ENCODE data around the gene CDK5RAP3. TPM values are rescaled to one million over a fixed set of nuclear protein-coding genes. Genes with fewer than 3 reads are reported as not detected.

Gene CDK5RAP3
- total and polyA plus RNA-seq, 2 experiments from 2014 or later, result 121 to 158 TPM

- no peak overlapping the region for H3K27ac ChIP-seq
- H3K4me1 ChIP-seq (ENCODE audit: low read depth), result no peaks in the 10 kb centered on the region
- no peaks in the 10 kb centered on the region for H3K36me3 ChIP-seq
- no peak for TF ChIP-seq CTCF (IDR thresholded peaks at IDR 0.05; ENCODE audit: low read depth, low read length)
- H3K27me3 ChIP-seq, result no peaks in the 10 kb centered on the region
- no peaks in the 10 kb centered on the region for H3K9me3 ChIP-seq (ENCODE audit: low read depth)
- H3K4me3 ChIP-seq, result no peak overlapping the region
- no peak for DNase-seq (ENCODE audit: low read depth in 1 of 2, low spot score in 1 of 2)
Observed at GRCh38 chr17:47950448-47950847, 20.5 kb upstream of the CDK5RAP3 start.

GRCh38 chr17:47952171-47953021 is 18.5 kb upstream of the CDK5RAP3 start:
- Histone ChIP-seq H3K4me3 (no peak overlapping the region), H3K27me3 (no peaks in the 10 kb centered on the region), H3K27ac (no peak overlapping the region), H3K36me3 (no peaks in the 10 kb centered on the region), H3K4me1 (ENCODE audit: low read depth) (peaks cover 2% of the 10 kb centered on the region), H3K9me3 (ENCODE audit: low read depth) (no peaks in the 10 kb centered on the region)
- no peak for TF ChIP-seq CTCF (IDR thresholded peaks at IDR 0.05; ENCODE audit: low read depth, low read length)
- no peak for DNase-seq (ENCODE audit: low read depth in 1 of 2, low spot score in 1 of 2)

DNA sequence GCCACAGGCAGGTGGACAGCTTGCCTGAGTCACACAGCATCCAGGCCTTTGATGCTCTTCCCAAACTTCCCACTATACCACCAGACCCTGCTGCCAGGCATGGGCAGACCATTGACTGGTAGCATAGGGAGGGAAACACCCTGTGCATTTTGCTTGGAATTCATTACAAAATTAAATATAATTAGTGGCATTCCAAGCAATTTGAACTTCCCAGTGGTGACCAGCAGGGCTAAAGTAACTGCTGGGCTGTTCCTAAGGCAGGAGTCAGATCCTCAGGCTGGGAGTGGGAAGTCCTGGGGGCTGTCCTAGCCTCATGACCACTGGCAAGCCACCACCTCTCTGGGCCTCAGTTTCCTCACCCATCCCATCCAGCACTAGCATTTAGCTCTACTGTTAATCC is 17.0 kb upstream of the CDK5RAP3 start:
- H3K27ac ChIP-seq, result no peak overlapping the region
- peaks cover 4% of the 10 kb centered on the region for H3K4me1 ChIP-seq (ENCODE audit: low read depth)
- no peak for DNase-seq (ENCODE audit: low read depth in 1 of 2, low spot score in 1 of 2)
- H3K27me3 ChIP-seq, result no peaks in the 10 kb centered on the region
- H3K36me3 ChIP-seq, result no peaks in the 10 kb centered on the region
- TF ChIP-seq CTCF (IDR thresholded peaks at IDR 0.05; ENCODE audit: low read depth, low read length), result no peak
- H3K9me3 ChIP-seq (ENCODE audit: low read depth), result no peaks in the 10 kb centered on the region
- no peak overlapping the region for H3K4me3 ChIP-seq

DNA sequence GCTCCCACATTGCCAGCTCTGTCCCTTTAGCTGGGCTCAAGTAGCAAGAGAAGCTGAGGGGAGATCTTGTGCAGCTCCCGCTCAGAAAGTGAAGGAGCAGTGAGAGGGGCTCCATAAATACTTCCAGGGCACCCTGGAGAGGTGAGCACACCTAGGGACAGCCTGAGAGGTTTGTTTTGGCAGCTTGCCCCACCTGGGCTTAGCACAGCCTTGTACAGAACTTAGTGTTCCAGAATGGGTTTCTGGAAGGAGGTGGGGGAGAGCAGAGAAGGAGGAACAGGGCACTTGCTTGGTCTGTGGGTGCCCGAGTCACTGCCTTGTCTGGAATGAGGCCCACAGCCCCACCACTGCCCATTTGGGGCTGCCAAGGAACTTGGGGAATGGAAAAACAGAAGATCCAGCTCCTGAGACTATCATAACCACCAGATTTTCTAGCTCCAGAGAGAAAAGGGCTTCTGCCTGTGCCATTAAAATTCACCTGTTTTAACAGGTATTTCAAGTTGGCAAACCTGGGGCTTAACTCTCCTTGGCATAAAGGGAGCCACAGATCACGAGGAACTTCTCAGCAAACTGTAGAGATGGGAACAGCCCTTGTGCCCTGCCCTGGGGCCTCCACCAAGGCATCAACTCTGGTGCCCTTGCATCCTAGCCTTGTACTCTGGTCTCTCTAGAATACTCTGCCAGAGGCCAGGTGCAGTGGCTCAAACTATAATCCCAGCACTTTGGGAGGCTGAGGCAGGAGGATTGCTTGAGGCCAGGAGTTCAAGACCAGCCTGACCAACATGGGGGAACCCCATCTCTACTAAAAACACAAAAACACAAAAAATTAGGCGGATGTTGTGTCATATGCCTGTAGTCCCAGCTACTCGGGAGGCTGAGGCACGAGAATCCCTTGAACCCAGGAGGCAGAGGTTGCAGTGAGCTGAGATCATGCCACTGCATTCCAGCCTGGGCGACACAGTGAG is 15.1 kb upstream of the CDK5RAP3 start:
- no peak for TF ChIP-seq CTCF (IDR thresholded peaks at IDR 0.05; ENCODE audit: low read depth, low read length)

GRCh38 chr17:47956791-47957590 is 13.9 kb upstream of the CDK5RAP3 start:
- H3K27ac ChIP-seq, result no peak overlapping the region
- DNase-seq (ENCODE audit: low read depth in 1 of 2, low spot score in 1 of 2), result no peak
- TF ChIP-seq CTCF (IDR thresholded peaks at IDR 0.05; ENCODE audit: low read depth, low read length), result no peak

More for the DNA sequence above, 15.1 kb upstream of the CDK5RAP3 start:
- Histone ChIP-seq H3K4me3 (no peak overlapping the region), H3K27ac (no peak overlapping the region), H3K4me1 (ENCODE audit: low read depth) (peaks cover 4% of the 10 kb centered on the region), H3K9me3 (ENCODE audit: low read depth) (no peaks in the 10 kb centered on the region), H3K27me3 (no peaks in the 10 kb centered on the region), H3K36me3 (no peaks in the 10 kb centered on the region)
- no peak for DNase-seq (ENCODE audit: low read depth in 1 of 2, low spot score in 1 of 2)

More at GRCh38 chr17:47956791-47957590, 13.9 kb upstream of the CDK5RAP3 start:
- Histone ChIP-seq H3K4me3 (no peak overlapping the region), H3K36me3 (no peaks in the 10 kb centered on the region), H3K27me3 (no peaks in the 10 kb centered on the region), H3K4me1 (ENCODE audit: low read depth) (peaks cover 4% of the 10 kb centered on the region), H3K9me3 (ENCODE audit: low read depth) (no peaks in the 10 kb centered on the region)
